Right lobe of liver (tissue), 4 donors: ENCODE measurements around the gene SH2D1B.

Experiments used
- POLR2A ChIP-seq: fragments of 450-650 bp; IDR thresholded peaks from one replicate; pipeline ENCODE4 v1.6.1; 2017; ENCODE audit warnings: antibody characterized with exemption, mild to moderate bottlenecking
- TF ChIP-seq, protein P1 (sequence below), 4 donors: fragments of 200-600 bp in 3 of 4; fragments of 450-650 bp in 1 of 4; IDR thresholded peaks; one replicate each; pipeline versions ENCODE4 v1.5.1 to v1.8.0; 2016 to 2022; ENCODE audit warnings: antibody characterized with exemption in 4 of 4, mild to moderate bottlenecking in 2 of 4
- donor health status: DM: no; HTN: no; CAD: no.
- donor health status: DM: no; HTN: no; CAD: no.
- donor health status: DM: no; HTN: yes; CAD: no.

DNA sequence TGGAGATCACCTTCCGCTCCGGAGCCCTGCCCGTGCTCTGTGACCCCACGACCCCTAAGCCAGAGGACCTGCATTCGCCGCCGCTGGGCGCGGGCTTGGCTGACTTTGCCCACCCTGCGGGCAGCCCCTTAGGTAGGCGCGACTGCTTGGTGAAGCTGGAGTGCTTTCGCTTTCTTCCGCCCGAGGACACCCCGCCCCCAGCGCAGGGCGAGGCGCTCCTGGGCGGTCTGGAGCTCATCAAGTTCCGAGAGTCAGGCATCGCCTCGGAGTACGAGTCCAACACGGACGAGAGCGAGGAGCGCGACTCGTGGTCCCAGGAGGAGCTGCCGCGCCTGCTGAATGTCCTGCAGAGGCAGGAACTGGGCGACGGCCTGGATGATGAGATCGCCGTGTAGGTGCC is 44.9 kb downstream of the SH2D1B start:
- TF ChIP-seq, protein P1, sequence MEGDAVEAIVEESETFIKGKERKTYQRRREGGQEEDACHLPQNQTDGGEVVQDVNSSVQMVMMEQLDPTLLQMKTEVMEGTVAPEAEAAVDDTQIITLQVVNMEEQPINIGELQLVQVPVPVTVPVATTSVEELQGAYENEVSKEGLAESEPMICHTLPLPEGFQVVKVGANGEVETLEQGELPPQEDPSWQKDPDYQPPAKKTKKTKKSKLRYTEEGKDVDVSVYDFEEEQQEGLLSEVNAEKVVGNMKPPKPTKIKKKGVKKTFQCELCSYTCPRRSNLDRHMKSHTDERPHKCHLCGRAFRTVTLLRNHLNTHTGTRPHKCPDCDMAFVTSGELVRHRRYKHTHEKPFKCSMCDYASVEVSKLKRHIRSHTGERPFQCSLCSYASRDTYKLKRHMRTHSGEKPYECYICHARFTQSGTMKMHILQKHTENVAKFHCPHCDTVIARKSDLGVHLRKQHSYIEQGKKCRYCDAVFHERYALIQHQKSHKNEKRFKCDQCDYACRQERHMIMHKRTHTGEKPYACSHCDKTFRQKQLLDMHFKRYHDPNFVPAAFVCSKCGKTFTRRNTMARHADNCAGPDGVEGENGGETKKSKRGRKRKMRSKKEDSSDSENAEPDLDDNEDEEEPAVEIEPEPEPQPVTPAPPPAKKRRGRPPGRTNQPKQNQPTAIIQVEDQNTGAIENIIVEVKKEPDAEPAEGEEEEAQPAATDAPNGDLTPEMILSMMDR (IDR thresholded peaks at IDR 0.05) = no peak
- TF ChIP-seq POLR2A = no peak
